ENCODE results near the gene CDR2L. TPM values are rescaled to one million over a fixed set of nuclear protein-coding genes. Genes with fewer than 3 reads are reported as not detected.
"Not testable (repeated sequence)": the region's sequence is repeated elsewhere in the genome, so short reads cannot be mapped to it uniquely, and the experiment has no call there.

Gene CDR2L
- total RNA-seq, 4 donors from 2014 or later: 1.3 to 3.6 (median 2.6) TPM

- no peak for DNase-seq
Observed at GRCh38 chr17:75004371-75004770, 16.9 kb downstream of the CDR2L start.

GRCh38 chr17:75005291-75005690 lies 17.9 kb downstream of the CDR2L start:
- TF ChIP-seq POLR2A (IDR thresholded peaks at IDR 0.05): no peak
- no peak for TF ChIP-seq CTCF (IDR thresholded peaks at IDR 0.05 in 4 of 5, conservative IDR thresholded peaks at IDR 0.05 in 1 of 5)
- H3K4me1 ChIP-seq: no peaks in the 10 kb centered on the region
- H3K27ac ChIP-seq: no peak overlapping the region
- no peaks in the 10 kb centered on the region for H3K9me3 ChIP-seq
- DNase-seq (no peak), ATAC-seq (no peak)
- H3K27me3 ChIP-seq: no peaks in the 10 kb centered on the region
- H3K36me3 ChIP-seq: peaks cover 0 to 4% of the 10 kb centered on the region in 2 donors
- no peak overlapping the region for H3K4me3 ChIP-seq
- in situ Hi-C loops (cut with MboI; ENCODE audit: low sequenced_read_pairs in 4 of 4) (no loop called here), intact Hi-C loops (cut with DNase I; ENCODE audit: low total_unique reads) (no loop called here)

More at GRCh38 chr17:75004371-75004770, 16.9 kb downstream of the CDR2L start:
- H3K4me3 ChIP-seq: no peak overlapping the region
- H3K36me3 ChIP-seq: peaks cover 0 to 4% of the 10 kb centered on the region in 2 donors
- no peak for TF ChIP-seq POLR2A (IDR thresholded peaks at IDR 0.05)
- TF ChIP-seq CTCF (IDR thresholded peaks at IDR 0.05 in 4 of 5, conservative IDR thresholded peaks at IDR 0.05 in 1 of 5): no peak
- H3K4me1 ChIP-seq: no peaks in the 10 kb centered on the region
- H3K27me3 ChIP-seq: no peaks in the 10 kb centered on the region
- intact Hi-C loops (cut with DNase I; ENCODE audit: low total_unique reads) (no loop called here), in situ Hi-C loops (cut with MboI; ENCODE audit: low sequenced_read_pairs in 4 of 4) (no loop called here)
- no peak overlapping the region for H3K27ac ChIP-seq
- ATAC-seq: no peak
- no peaks in the 10 kb centered on the region for H3K9me3 ChIP-seq

GRCh38 chr17:75006084-75006483 lies 18.7 kb downstream of the CDR2L start:
- H3K4me3 ChIP-seq; H3K9me3 ChIP-seq; H3K27me3 ChIP-seq; ATAC-seq; H3K4me1 ChIP-seq; DNase-seq; intact Hi-C loops (cut with DNase I; ENCODE audit: low total_unique reads); H3K27ac ChIP-seq; in situ Hi-C loops (cut with MboI; ENCODE audit: low sequenced_read_pairs in 4 of 4); H3K36me3 ChIP-seq: not testable (repeated sequence)

- Histone ChIP-seq H3K27ac (no peak overlapping the region), H3K36me3 (peaks cover 0 to 4% of the 10 kb centered on the region in 2 donors), H3K9me3 (no peaks in the 10 kb centered on the region), H3K4me3 (no peak overlapping the region), H3K27me3 (no peaks in the 10 kb centered on the region), H3K4me1 (peaks cover 3 to 7% of the 10 kb centered on the region in 2 donors)
- no peak for DNase-seq
- in situ Hi-C loops (cut with MboI; ENCODE audit: low sequenced_read_pairs in 4 of 4): no loop called here
- ATAC-seq: no peak
- TF ChIP-seq POLR2A (IDR thresholded peaks at IDR 0.05): no peak
- TF ChIP-seq CTCF (IDR thresholded peaks at IDR 0.05 in 4 of 5, conservative IDR thresholded peaks at IDR 0.05 in 1 of 5): no peak
- intact Hi-C loops (cut with DNase I; ENCODE audit: low total_unique reads): no loop called here
Observed at GRCh38 chr17:75006653-75007052, 19.2 kb downstream of the CDR2L start.

- intact Hi-C loops (cut with DNase I; ENCODE audit: low total_unique reads) (no loop called here), in situ Hi-C loops (cut with MboI; ENCODE audit: low sequenced_read_pairs in 4 of 4) (no loop called here)
- ATAC-seq: no peak
- Histone ChIP-seq H3K36me3 (no peaks in the 10 kb centered on the region), H3K27ac (no peak overlapping the region), H3K4me3 (no peak overlapping the region), H3K9me3 (no peaks in the 10 kb centered on the region), H3K27me3 (no peaks in the 10 kb centered on the region), H3K4me1 (peaks cover 11 to 16% of the 10 kb centered on the region in 2 donors)
- TF ChIP-seq CTCF (IDR thresholded peaks at IDR 0.05 in 4 of 5, conservative IDR thresholded peaks at IDR 0.05 in 1 of 5) (no peak), POLR2A (IDR thresholded peaks at IDR 0.05) (no peak)
- no peak for DNase-seq
Observed at GRCh38 chr17:75008373-75008772, 20.9 kb downstream of the CDR2L start.

Data from gastrocnemius medialis (tissue), 4 donors.